Parathyroid adenoma (tissue), 2 donors: Measurements from ENCODE around the gene ARAP2.

Experiments
- H2AFZ ChIP-seq: fragments of 300-600 bp; sonication (generic); one replicate; pipeline ENCODE4 v1.7.0; 2017; ENCODE audit warnings: antibody characterized with exemption, mild to moderate bottlenecking
- H3K27ac ChIP-seq: fragments of 300-600 bp; sonication (generic); one replicate; pipeline ENCODE4 v1.7.0; 2017
- H3K27me3 ChIP-seq: fragments of 300-600 bp; sonication (generic); one replicate; pipeline ENCODE4 v1.7.0; 2017; ENCODE audit warnings: low read length; ENCODE audit not compliant: control insufficient read depth, insufficient read depth
- H3K36me3 ChIP-seq: fragments of 300-600 bp; sonication (generic); one replicate; pipeline ENCODE4 v1.7.0; 2017; ENCODE audit warnings: low read length; ENCODE audit not compliant: control insufficient read depth, insufficient read depth
- H3K4me1 ChIP-seq: fragments of 300-600 bp; sonication (generic); one replicate; pipeline ENCODE4 v1.7.0; 2017; ENCODE audit warnings: control low read depth
- H3K4me2 ChIP-seq: fragments of 300-600 bp; sonication (generic); one replicate; pipeline ENCODE4 v1.7.0; 2017; ENCODE audit warnings: low read length
- H3K4me3 ChIP-seq: fragments of 300-600 bp; sonication (generic); one replicate; pipeline ENCODE4 v1.7.0; 2017; ENCODE audit warnings: low read depth, low read length
- H3K79me2 ChIP-seq: fragments of 300-600 bp; sonication (generic); one replicate; pipeline ENCODE4 v1.7.0; 2017; ENCODE audit warnings: control low read depth
- H3K9ac ChIP-seq: fragments of 300-600 bp; sonication (generic); one replicate; pipeline ENCODE4 v1.7.0; 2017; ENCODE audit warnings: mild to moderate bottlenecking
- H3K9me3 ChIP-seq: fragments of 300-600 bp; sonication (generic); one replicate; pipeline ENCODE4 v1.7.0; 2017; ENCODE audit warnings: low read length; ENCODE audit not compliant: control insufficient read depth
- TF ChIP-seq, protein P1 (sequence below): fragments of 300-600 bp; sonication (generic); IDR thresholded peaks from one replicate; pipeline ENCODE4 v1.7.0; 2017; ENCODE audit warnings: antibody characterized with exemption, mild to moderate bottlenecking
- donor health status: primary hyperparathyroidism.

Gene ARAP2

DNA sequence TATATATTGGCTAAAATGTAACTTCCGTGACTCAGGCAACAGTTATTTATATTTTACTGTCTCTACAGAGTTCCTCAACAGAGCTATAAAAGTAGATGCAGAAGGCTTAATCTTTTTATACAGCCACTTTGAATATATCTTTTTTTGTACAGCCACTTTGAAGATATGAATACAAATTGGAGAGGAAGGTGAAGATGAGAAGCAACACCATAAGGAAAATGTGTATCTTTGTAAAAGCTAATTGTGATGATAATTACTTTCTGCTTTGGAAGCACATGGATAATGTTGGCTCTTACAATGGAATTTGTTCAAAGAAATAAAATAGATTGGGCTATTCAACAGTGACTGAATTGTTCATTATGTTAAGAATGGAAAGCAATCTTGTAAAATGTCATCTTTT is 205.8 kb downstream of the ARAP2 start:
- Histone ChIP-seq H3K9me3 (no peaks in the 10 kb centered on the region), H3K36me3 (no peaks in the 10 kb centered on the region), H3K4me3 (no peak overlapping the region), H3K27me3 (no peaks in the 10 kb centered on the region), H3K4me2 (no peak overlapping the region), H3K9ac (no peak overlapping the region), H3K4me1 (no peaks in the 10 kb centered on the region), H2AFZ (no peak overlapping the region), H3K79me2 (no peaks in the 10 kb centered on the region), H3K27ac (no peak overlapping the region)
- TF ChIP-seq, protein P1, sequence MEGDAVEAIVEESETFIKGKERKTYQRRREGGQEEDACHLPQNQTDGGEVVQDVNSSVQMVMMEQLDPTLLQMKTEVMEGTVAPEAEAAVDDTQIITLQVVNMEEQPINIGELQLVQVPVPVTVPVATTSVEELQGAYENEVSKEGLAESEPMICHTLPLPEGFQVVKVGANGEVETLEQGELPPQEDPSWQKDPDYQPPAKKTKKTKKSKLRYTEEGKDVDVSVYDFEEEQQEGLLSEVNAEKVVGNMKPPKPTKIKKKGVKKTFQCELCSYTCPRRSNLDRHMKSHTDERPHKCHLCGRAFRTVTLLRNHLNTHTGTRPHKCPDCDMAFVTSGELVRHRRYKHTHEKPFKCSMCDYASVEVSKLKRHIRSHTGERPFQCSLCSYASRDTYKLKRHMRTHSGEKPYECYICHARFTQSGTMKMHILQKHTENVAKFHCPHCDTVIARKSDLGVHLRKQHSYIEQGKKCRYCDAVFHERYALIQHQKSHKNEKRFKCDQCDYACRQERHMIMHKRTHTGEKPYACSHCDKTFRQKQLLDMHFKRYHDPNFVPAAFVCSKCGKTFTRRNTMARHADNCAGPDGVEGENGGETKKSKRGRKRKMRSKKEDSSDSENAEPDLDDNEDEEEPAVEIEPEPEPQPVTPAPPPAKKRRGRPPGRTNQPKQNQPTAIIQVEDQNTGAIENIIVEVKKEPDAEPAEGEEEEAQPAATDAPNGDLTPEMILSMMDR, result no peak

DNA sequence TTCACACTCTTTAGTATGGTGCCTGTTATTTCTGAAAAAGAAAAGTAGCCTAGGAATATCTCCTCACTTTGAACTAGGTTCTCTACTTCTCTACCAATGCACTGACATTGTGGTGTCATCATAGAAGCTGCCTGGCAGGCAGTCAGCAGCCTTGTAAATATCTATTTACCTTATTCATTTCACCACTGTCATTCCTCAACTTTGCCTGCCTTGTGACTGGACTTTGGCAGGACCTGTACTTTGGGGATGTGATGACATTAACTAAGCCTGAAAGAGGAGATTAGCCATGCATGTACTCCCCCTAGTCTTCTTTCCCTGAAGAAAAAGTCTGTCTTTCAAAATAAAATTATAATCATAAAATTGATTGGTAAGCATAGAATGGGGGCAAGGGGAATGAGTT is 207.2 kb downstream of the ARAP2 start:
- Histone ChIP-seq H3K4me2 (no peak overlapping the region), H3K9ac (no peak overlapping the region), H3K36me3 (no peaks in the 10 kb centered on the region), H3K4me1 (no peaks in the 10 kb centered on the region), H3K27me3 (no peaks in the 10 kb centered on the region), H3K27ac (no peak overlapping the region), H2AFZ (no peak overlapping the region), H3K4me3 (no peak overlapping the region), H3K9me3 (no peaks in the 10 kb centered on the region), H3K79me2 (no peaks in the 10 kb centered on the region)
- TF ChIP-seq, protein P1, result no peak

DNA sequence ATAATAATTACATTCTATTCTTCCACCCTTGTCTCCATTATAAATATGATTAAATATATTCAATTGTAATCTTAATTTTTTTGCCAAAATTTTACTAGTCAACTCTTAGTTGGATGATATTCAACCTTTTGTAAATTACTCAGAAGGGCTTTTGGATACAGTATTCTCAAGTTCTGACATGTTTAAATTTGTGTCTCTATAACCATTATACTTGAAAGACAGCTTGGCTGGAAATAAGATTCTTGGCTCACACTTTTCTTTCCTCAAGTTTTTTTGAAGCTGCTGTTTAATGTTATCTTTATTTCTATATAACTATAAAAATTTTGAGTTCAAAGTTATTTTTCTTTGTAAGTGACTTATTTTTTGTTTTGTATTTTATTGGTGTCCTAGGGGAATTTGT is 214.4 kb downstream of the ARAP2 start:
- TF ChIP-seq, protein P1, result no peak
- no peak overlapping the region for H2AFZ ChIP-seq

DNA sequence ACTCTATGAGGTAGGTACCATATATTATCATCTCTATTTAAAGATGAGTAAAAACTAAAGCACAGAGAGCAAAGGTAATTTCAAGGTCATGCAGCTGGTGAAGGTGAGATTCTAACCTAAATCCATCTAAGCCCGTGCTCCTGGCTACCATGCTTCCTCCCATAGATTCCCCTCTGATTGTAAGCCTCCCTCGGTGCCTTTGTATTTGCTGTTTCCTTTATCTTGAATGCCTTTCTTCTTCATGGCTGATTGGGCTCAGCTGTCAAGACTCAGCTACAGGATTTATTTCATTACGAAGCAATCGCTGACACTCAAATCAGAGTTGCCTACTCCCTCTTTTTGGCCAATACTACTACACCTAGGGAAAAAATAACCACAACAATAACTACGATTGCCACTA is 217.1 kb downstream of the ARAP2 start:
- no peak overlapping the region for H3K9ac ChIP-seq
- TF ChIP-seq, protein P1, result no peak
- no peak overlapping the region for H3K4me2 ChIP-seq
- H3K9me3 ChIP-seq, result no peaks in the 10 kb centered on the region
- no peaks in the 10 kb centered on the region for H3K4me1 ChIP-seq
- H2AFZ ChIP-seq, result no peak overlapping the region
- no peaks in the 10 kb centered on the region for H3K79me2 ChIP-seq
- no peaks in the 10 kb centered on the region for H3K27me3 ChIP-seq
- H3K4me3 ChIP-seq, result no peak overlapping the region
- H3K27ac ChIP-seq, result no peak overlapping the region
- no peaks in the 10 kb centered on the region for H3K36me3 ChIP-seq

More for the DNA sequence above, 214.4 kb downstream of the ARAP2 start:
- Histone ChIP-seq H3K4me1 (no peaks in the 10 kb centered on the region), H3K36me3 (no peaks in the 10 kb centered on the region), H3K9me3 (no peaks in the 10 kb centered on the region), H3K79me2 (no peaks in the 10 kb centered on the region), H3K27me3 (no peaks in the 10 kb centered on the region), H3K4me3 (no peak overlapping the region), H3K9ac (no peak overlapping the region), H3K4me2 (no peak overlapping the region), H3K27ac (no peak overlapping the region)

DNA sequence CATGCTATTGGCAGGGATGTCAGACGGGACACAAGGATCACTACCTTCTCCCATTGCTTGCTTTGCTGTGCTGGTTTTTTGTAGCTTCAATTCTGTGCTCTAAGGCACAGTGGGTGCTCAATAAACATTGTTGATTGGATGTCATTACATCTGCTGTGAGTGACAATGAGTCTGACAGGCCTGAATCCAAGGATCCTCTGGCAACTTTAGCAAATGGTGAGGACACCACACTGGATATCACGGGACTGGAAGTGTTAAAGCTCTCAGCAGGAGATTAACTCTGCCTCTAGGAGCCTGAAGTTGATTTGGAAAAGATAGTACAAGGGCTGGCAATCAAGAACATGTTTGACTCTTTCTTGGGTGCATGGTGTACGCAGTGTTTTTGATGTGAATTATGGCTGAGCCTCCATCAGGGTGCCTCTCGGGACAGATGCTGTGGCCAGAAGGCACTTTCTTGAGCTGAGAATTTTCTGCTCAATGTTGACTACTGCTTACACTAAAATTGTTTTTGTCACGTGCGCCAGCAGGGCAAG is 217.9 kb downstream of the ARAP2 start:
- H3K9ac ChIP-seq, result no peak overlapping the region
- H3K4me2 ChIP-seq, result no peak overlapping the region
- no peak overlapping the region for H3K27ac ChIP-seq
- H2AFZ ChIP-seq, result no peak overlapping the region
- no peaks in the 10 kb centered on the region for H3K79me2 ChIP-seq
- H3K36me3 ChIP-seq, result no peaks in the 10 kb centered on the region
- H3K4me3 ChIP-seq, result no peak overlapping the region
- no peaks in the 10 kb centered on the region for H3K27me3 ChIP-seq
- H3K9me3 ChIP-seq, result no peaks in the 10 kb centered on the region
- H3K4me1 ChIP-seq, result no peaks in the 10 kb centered on the region
- TF ChIP-seq, protein P1, result no peak
